Activated CD8-positive, alpha-beta memory T cell treated with anti-CD3 and anti-CD28 coated beads, Interleukin-2, amount 10 ng/mL, durations not matched to agents 7 days and 5 days (primary cell): ENCODE data around the gene ABCD3. TPM values are rescaled to one million over a fixed set of nuclear protein-coding genes. Genes with fewer than 3 reads are reported as not detected.

ENCODE experiments used
- ATAC-seq: fragments of 150-1000 bp; cut with Tn5 transposase; one replicate; pipeline ENCODE4 v1.10.0; 2021; ENCODE audit warnings: moderate library complexity
- CTCF ChIA-PET: fragments of 350-600 bp; sonication (Branson Sonifier 250); formaldehyde crosslinking; loops from one replicate; lab custom pipeline; 2021; ENCODE audit warnings: antibody characterized with exemption; lab: Charles Lee
- DNase-seq: peaks from one replicate; pipeline ENCODE4 v3.0.0-alpha.2; 2020
- H3K27ac Mint-ChIP-seq: one replicate; pipeline ENCODE4 v1.8.0; 2021; ENCODE audit warnings: mild to moderate bottlenecking, mixed read lengths
- H3K27me3 Mint-ChIP-seq: one replicate; pipeline ENCODE4 v1.8.0; 2021; ENCODE audit warnings: mixed read lengths
- H3K36me3 Mint-ChIP-seq: one replicate; pipeline ENCODE4 v1.8.0; 2021; ENCODE audit warnings: mild to moderate bottlenecking, mixed read lengths
- H3K4me1 Mint-ChIP-seq: one replicate; pipeline ENCODE4 v1.8.0; 2021; ENCODE audit warnings: mixed read lengths
- H3K4me3 Mint-ChIP-seq: one replicate; pipeline ENCODE4 v1.8.0; 2021; ENCODE audit warnings: mild to moderate bottlenecking, moderate library complexity, mixed read lengths
- H3K9me3 Mint-ChIP-seq: one replicate; pipeline ENCODE4 v1.8.0; 2022; ENCODE audit warnings: low read depth, mixed read lengths
- total RNA-seq, 2 experiments: library from RNA; stranded (reverse); gene quantifications; one replicate each; pipeline ENCODE4 v1.2.3, GENCODE V29; 2021

The ABCD3 gene
- total RNA-seq, 2 experiments from 2014 or later = 21.2 to 22.6 TPM

DNA sequence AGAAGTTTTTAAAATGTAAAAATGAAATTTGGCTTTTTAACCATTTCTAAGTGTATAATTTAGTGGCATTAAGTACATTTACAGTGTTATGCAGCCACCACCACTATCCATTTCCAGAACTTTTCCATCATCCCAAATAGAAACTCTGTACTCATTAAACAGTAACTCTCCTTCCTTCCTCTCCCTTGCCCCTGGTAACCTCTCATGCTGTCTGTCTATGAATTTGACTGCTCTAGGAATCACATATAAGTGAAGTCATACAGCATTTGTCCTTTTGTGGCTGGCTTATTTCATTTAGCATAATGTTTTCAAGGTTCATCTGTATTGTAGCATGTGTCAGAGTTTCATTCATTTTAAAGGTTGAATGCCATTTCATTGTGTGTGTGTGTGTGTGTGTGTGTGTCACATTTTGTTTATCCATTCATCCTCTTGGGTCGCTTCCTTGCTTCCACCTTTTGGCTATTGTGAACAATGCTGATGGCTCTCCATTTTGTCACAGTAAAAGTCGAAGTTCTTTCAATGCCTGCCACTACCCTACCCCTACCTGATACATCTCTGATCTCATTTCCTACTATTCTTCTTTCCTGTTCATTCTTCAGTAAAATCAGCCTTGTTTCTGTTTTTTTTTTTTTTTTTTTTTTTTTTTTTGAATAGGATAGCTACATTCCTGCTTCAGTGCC, 78.0 kb downstream of the ABCD3 start:
- no peak for DNase-seq
- Mint-ChIP-seq H3K9me3 (no peaks in the 10 kb centered on the region), H3K4me1 (peaks cover 5% of the 10 kb centered on the region), H3K27me3 (no peaks in the 10 kb centered on the region), H3K36me3 (peaks cover 26% of the 10 kb centered on the region), H3K27ac (no peak overlapping the region), H3K4me3 (no peak overlapping the region)
- ATAC-seq = no peak
- CTCF ChIA-PET = no interaction called here

- H3K36me3 Mint-ChIP-seq = peaks cover 31% of the 10 kb centered on the region
- no peak overlapping the region for H3K4me3 Mint-ChIP-seq
- no peaks in the 10 kb centered on the region for H3K9me3 Mint-ChIP-seq
- H3K27me3 Mint-ChIP-seq = no peaks in the 10 kb centered on the region
- DNase-seq = no peak
- no peak overlapping the region for H3K27ac Mint-ChIP-seq
- ATAC-seq = no peak
- CTCF ChIA-PET = interaction anchor here (1.4 kb wide), 1 partner anchor 20 kb away, joined by 3 read pairs; no protein-coding TSS in a partner anchor
- H3K4me1 Mint-ChIP-seq = peaks cover 16% of the 10 kb centered on the region
Observed at GRCh38 chr1:94501426-94501825, 83.2 kb downstream of the ABCD3 start.

DNA sequence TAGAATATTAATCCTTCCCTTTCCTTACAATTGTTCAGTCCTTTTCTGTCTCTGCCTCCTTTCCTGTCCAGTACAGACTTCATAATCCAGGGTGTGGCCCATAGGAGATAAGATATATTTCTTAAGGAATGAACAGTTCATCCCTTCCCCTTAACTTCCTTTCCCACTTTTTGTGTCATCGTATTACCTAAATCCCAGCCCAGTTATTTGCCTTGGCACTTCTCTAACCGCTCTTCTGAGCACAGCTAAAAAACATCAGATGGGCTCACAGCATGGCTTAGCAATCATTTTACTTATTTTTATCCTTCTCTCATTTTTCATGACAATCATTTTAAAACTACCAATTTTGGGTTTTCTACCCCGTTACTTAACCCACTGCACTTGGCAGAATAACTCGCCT, 83.7 kb downstream of the ABCD3 start:
- Mint-ChIP-seq H3K27ac (no peak overlapping the region), H3K27me3 (no peaks in the 10 kb centered on the region)

DNA sequence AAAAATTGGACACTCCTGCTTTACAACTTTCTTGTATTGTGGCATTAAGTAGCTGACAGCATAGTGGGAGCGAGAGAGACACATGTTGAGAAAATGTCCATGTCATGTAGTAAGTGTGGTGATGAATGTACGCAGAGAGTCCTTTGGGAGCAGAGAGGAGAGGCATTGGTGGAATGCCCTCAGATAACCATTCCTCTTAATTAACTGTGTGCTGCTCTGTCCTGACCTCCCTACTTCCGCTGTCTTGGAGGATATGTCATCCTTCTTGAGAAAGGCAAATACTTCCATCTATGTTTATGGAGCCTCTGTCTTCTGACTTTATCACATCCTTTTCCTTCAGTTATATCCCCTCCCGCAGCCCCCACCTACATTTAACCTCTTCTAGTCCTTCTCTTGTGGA, 85.0 kb downstream of the ABCD3 start:
- H3K4me3 Mint-ChIP-seq = no peak overlapping the region
- peaks cover 32% of the 10 kb centered on the region for H3K36me3 Mint-ChIP-seq
- H3K27me3 Mint-ChIP-seq = no peaks in the 10 kb centered on the region
- CTCF ChIA-PET = interaction anchor here (1.2 to 1.6 kb wide), 2 partner anchors 10 to 13 kb away, joined by 3 to 5 read pairs; no protein-coding TSS in a partner anchor
- H3K4me1 Mint-ChIP-seq = peaks cover 16% of the 10 kb centered on the region
- ATAC-seq (no peak), DNase-seq (no peak)
- no peaks in the 10 kb centered on the region for H3K9me3 Mint-ChIP-seq
- H3K27ac Mint-ChIP-seq = no peak overlapping the region

More for the DNA sequence above, 83.7 kb downstream of the ABCD3 start:
- no peak for DNase-seq
- no peaks in the 10 kb centered on the region for H3K9me3 Mint-ChIP-seq
- H3K4me1 Mint-ChIP-seq = peaks cover 16% of the 10 kb centered on the region
- CTCF ChIA-PET = interaction anchor here (1.2 to 1.6 kb wide), 3 partner anchors 14 to 20 kb away, joined by 3 to 5 read pairs (median 4); no protein-coding TSS in a partner anchor
- no peak overlapping the region for H3K4me3 Mint-ChIP-seq
- ATAC-seq = no peak
- H3K36me3 Mint-ChIP-seq = peaks cover 32% of the 10 kb centered on the region

DNA sequence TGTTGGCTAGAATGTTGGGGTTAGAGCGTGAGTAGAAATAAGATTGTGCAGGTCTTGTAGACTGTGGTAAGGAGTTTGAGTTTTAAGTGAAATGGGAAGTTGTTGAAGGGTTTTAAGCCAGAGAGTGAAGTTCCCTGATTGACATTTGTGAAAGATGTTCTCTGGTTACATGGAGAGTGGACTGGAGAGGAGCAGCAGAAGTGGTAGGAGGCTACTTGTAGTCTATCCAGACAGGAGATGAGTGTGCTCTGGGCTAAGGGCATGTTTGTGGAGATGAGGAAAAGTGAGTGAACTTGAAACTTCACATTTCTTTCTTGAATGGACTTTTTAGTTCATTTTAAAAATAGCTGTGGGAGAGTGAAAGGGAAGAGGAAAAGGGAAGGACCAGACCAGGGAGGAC, 86.4 kb downstream of the ABCD3 start:
- Mint-ChIP-seq H3K4me3 (no peak overlapping the region), H3K4me1 (peaks cover 16% of the 10 kb centered on the region)
- DNase-seq = no peak

DNA sequence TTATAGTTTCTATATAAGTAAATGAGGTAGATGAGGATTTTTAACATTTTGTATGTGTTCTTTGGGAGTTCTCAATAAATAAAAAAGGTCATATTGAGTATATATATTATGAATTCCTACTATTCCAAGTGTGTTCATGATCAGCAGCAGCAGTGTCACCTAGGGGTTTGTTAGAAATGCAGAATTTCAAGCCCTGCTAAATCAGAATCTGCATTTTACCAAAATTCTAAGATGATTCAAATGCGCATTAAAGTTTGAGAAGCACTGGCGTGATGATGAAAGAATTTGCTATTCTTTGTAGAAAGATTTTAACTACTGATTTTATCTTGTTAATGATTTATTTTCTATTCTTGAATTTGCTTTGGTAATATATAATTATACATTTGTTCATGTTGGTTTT, 94.6 kb downstream of the ABCD3 start:
- ATAC-seq = no peak
- Mint-ChIP-seq H3K4me3 (no peak overlapping the region), H3K9me3 (no peaks in the 10 kb centered on the region), H3K36me3 (peaks cover 6% of the 10 kb centered on the region), H3K4me1 (no peaks in the 10 kb centered on the region), H3K27me3 (no peaks in the 10 kb centered on the region), H3K27ac (no peak overlapping the region)
- no peak for DNase-seq
- CTCF ChIA-PET = interaction anchor here (0.9 to 1.8 kb wide), 4 partner anchors 10 to 531 kb away, joined by 3 to 5 read pairs (median 3); no protein-coding TSS in a partner anchor

More for the DNA sequence above, 86.4 kb downstream of the ABCD3 start:
- Mint-ChIP-seq H3K27ac (no peak overlapping the region), H3K9me3 (no peaks in the 10 kb centered on the region), H3K36me3 (peaks cover 29% of the 10 kb centered on the region), H3K27me3 (no peaks in the 10 kb centered on the region)
- no peak for ATAC-seq
- CTCF ChIA-PET = interaction anchor here (1.2 kb wide), 2 partner anchors 12 to 22 kb away, joined by 3 to 4 read pairs; no protein-coding TSS in a partner anchor

DNA sequence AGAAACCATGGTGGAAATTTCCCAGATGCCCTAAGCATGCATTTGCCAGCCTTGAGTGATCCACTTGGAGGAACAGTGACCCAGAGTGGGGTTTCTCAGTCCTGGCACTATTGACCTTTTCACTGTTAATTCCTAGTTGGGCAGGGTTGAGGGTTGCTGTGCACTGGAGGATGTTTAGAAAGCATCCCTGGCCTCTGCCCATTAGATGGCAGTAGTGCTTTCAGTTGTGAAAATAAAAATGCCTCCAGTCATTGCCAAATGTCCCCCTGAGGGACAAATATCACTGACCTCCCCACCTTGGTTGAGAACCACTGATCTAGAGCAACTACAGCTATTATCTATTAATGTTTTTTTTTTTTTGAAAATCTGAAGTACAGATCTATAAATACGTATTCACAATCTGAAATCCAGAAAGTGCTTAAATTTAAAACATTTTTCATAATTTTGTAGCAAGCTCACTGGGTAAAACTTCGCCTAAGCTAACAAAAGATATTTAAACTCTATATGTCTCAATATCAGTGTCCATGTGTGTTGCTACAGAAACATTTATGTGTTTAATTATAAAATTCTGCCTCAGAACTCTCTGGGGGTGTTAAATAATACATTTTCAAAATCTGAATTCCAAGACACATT, 96.0 kb downstream of the ABCD3 start:
- Mint-ChIP-seq H3K4me3 (no peak overlapping the region), H3K36me3 (peaks cover 3% of the 10 kb centered on the region)
- CTCF ChIA-PET = interaction anchor here (1.8 to 2.4 kb wide), 2 partner anchors 291 to 529 kb away, joined by 5 to 14 read pairs; no protein-coding TSS in a partner anchor

GRCh38 chr1:94515296-94515947, 97.2 kb downstream of the ABCD3 start:
- CTCF ChIA-PET = interaction anchor here (1.9 to 2.4 kb wide), 2 partner anchors 290 kb away, joined by 11 to 14 read pairs; no protein-coding TSS in a partner anchor
- Mint-ChIP-seq H3K27me3 (no peaks in the 10 kb centered on the region), H3K4me1 (no peaks in the 10 kb centered on the region), H3K27ac (no peak overlapping the region), H3K36me3 (no peaks in the 10 kb centered on the region), H3K4me3 (no peak overlapping the region), H3K9me3 (no peaks in the 10 kb centered on the region)
- ATAC-seq (no peak), DNase-seq (no peak)

More for the DNA sequence above, 96.0 kb downstream of the ABCD3 start:
- H3K4me1 Mint-ChIP-seq = no peaks in the 10 kb centered on the region
- DNase-seq (no peak), ATAC-seq (no peak)
- H3K27me3 Mint-ChIP-seq = no peaks in the 10 kb centered on the region
- no peak overlapping the region for H3K27ac Mint-ChIP-seq
- H3K9me3 Mint-ChIP-seq = no peaks in the 10 kb centered on the region

- Mint-ChIP-seq H3K4me1 (no peaks in the 10 kb centered on the region), H3K27me3 (no peaks in the 10 kb centered on the region), H3K9me3 (no peaks in the 10 kb centered on the region), H3K4me3 (no peak overlapping the region), H3K27ac (no peak overlapping the region), H3K36me3 (no peaks in the 10 kb centered on the region)
- DNase-seq = no peak
- ATAC-seq = no peak
- CTCF ChIA-PET = interaction anchor here (1.1 kb wide), 1 partner anchor 286 kb away, joined by 5 read pairs; no protein-coding TSS in a partner anchor
Observed at GRCh38 chr1:94519351-94519750, 101.2 kb downstream of the ABCD3 start.

DNA sequence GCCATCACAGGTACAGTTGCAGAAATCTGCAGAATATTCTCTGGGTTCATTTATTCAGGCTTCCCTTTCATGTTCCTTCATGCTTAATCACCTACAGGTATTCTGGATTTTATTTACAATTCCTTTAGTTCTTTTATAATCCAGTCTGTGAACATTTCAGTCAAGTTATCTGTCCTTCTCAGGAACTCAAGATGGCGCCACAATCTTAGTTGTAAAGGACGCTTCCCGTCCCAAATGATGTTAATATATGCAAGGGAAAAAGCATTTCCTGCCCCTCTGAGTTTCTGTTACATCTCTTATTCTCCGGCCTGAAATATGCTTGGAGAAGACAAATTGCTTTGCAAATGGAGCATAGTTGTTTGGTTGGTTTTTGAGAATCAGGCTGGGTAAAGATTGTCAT, 104.1 kb downstream of the ABCD3 start:
- Mint-ChIP-seq H3K9me3 (no peaks in the 10 kb centered on the region), H3K4me3 (no peak overlapping the region), H3K27me3 (no peaks in the 10 kb centered on the region), H3K36me3 (no peaks in the 10 kb centered on the region), H3K27ac (no peak overlapping the region), H3K4me1 (no peaks in the 10 kb centered on the region)
- ATAC-seq = no peak
- DNase-seq = no peak
- CTCF ChIA-PET = interaction anchor here (1.4 to 1.5 kb wide), 2 partner anchors 283 to 285 kb away, joined by 3 to 4 read pairs; no protein-coding TSS in a partner anchor

DNA sequence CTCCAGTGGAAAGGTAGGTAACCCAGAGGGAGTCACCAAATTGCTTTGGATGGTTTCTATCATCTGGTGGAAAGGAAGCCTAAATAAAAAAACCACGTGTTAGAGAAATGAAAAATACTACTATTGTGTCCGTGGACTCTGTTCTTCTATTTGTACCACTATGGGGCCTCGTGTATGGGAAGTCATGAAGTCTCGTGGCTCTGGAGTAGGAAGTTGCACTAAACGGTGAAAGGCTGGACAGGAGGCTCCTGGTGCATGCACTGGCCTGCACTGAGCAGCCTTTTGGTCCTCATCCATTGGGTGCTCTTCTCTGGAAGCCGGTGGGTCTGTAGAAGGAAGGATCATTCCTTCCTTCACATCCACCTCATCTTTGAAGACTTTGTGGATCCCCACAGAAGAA, 106.3 kb downstream of the ABCD3 start:
- DNase-seq (no peak), ATAC-seq (no peak)
- Mint-ChIP-seq H3K36me3 (no peaks in the 10 kb centered on the region), H3K27ac (no peak overlapping the region), H3K9me3 (no peaks in the 10 kb centered on the region), H3K27me3 (no peaks in the 10 kb centered on the region), H3K4me1 (no peaks in the 10 kb centered on the region), H3K4me3 (no peak overlapping the region)
- CTCF ChIA-PET = no interaction called here

- no peak for DNase-seq
- Mint-ChIP-seq H3K36me3 (no peaks in the 10 kb centered on the region), H3K9me3 (no peaks in the 10 kb centered on the region), H3K27ac (no peak overlapping the region), H3K4me1 (no peaks in the 10 kb centered on the region), H3K27me3 (no peaks in the 10 kb centered on the region), H3K4me3 (no peak overlapping the region)
- no peak for ATAC-seq
- CTCF ChIA-PET = no interaction called here
Observed at GRCh38 chr1:94526152-94526980, 108.2 kb downstream of the ABCD3 start.
